NCI-H446 treated with DMSO at 0.1 percent for 48 hours (cell line): ENCODE results near the gene KRT79.

ENCODE experiments used
- DNase-seq: peaks from one replicate; lab custom pipeline; 2025; lab: John Stamatoyannopoulos, UW

Gene KRT79

DNA sequence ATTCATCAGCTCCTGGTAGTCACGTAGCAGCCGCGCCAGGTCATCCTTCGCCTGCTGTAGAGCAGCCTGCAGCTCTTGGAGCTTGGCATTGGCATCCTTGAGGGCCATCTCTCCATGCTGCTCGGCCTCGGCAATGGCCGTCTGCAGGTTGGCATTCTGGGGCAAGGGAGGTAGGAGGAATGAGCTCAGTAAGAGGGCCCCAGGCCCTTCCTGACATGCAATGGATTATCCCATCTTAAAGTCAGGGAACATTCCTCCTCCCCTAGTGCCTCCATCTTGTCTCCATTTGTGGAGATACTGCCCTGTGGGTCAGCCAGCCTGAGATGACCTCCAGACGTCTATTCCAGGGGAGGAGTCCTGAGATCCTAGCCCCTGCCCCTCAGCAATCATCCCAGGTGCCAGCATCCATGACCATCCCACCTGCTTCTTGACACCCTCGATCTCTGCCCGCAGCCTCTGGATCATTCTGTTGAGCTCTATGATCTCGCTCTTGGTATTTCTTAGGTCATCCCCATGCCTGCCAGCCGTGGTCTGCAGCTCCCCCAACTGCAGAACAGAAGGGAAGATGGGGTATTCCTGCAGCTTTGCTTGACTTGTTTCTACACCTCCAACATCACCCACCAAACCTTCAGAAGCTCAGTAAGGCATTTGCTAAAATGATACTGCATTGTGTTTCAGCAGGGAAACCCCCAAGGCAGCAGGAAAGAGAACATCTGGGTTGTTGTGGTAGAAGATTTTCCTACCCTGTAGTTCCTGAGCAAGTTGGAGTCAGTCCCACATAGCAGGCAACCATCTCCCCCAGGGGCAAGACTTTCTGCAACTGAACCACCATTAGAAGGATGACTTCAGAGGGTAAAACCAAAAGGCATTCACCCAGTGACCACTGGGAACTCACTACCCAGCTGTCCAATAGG lies 42.6 kb downstream of the KRT79 start:
- DNase-seq: no peak

DNA sequence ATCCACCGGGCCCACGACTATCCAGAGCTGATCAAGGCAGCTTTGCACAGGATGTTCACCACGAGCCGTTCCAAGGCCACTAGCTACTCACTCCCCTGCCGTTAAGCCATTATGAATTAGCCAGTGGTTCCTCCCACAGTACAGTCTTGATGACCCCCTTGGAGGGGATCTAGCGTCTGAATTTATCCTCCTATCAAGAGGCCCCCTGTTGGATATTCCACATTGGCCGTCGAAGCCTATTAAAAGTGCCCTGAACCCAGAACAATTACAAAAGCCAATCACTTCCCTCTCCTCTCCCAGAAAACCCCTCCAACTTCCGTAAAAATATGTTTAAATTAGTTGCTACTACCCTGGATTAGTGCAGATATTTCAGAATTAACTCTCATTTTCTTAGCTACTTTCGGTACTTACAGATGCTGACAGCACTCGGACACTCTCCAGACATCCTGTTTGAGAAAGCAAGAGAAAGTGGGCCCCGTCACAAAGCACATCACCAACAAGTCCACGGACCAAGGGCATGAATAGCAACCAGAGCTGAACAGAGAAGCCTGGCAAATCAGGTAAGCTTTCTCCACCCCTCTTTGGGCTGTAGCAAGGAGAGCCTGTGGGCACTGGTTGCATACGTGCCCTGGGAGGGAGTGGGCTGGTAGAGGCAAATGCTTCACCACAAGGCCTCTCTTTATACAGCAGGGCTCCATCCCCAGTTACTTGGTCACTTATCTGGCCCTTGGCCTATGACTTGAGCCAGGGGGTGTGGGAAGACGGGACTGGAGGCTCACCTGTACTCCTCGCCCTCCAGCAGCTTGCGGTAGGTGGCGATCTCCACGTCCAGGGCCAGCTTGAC lies 43.5 kb downstream of the KRT79 start:
- no peak for DNase-seq

DNA sequence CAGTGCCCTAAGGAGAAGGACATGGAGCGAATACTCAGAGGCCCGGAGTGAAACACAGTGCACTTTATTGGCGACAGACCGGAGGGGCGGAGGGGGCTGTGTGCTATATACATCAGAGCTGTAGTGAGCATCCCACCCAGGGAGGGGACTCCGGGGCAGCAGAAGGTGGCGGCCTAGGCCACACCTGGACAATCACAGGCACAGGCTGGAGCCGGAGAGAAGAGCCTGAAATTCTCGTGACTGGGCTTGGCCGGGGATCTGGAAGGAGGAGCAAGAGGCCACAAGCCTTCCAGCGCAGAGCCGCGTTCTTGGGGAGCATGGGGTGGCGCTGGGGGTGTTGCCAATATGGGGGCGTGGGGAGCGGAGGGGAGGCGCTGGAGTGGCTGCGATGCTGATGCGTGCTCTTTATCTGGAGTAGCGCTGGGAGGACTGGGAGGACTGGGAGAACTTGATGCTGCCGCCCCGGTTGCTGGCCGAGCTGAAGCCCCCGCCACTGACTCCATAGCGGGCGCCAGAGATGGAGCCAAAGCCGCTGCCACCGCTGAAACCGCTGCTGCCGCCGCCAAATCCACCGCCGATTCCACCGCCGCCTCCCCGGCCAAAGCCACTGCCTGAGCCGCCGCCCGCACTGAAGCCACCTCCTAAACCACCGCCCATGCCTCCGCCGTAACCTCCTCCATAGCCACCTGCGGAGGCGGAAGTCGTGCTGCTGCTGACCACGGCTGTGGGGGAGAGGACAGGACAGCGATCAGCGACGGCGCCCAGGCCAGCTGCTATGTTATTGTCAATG lies 44.3 kb downstream of the KRT79 start:
- no peak for DNase-seq

DNA sequence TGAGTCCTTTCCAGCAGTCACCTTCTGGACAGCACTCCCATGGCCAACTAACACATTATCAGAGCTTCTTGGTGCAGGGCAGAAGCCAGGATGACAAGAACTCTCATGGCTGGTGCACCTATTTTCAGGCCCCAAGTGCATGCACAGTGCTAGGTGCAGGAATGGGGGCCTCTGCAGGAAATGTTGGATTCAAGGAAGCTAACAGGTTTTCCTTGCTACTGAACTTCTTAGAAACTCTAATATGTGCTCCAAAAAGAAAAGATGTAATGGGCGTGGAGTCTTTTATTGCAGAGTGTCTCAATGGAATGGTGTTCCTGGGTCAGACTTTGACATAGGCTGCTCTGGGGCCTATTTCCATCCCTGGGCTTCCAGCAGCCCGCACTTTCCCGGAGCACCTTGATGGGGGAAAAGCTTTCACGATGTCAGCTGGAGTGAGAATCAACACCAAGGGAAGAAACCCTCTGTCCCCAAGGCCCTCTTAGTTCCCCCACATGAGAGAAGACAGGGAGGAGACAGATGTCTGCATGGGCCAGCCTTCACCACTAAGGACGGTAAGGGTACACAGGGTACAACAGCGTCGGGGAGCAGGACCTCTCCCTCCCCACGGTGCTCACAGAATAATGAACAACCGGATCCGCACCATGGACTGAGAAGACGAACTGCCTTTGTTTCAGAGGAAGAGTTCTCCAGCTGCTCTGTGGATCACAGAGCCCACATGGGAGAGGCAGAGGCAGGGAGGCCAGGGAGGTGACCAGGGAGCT lies 45.1 kb downstream of the KRT79 start:
- no peak for DNase-seq

DNA sequence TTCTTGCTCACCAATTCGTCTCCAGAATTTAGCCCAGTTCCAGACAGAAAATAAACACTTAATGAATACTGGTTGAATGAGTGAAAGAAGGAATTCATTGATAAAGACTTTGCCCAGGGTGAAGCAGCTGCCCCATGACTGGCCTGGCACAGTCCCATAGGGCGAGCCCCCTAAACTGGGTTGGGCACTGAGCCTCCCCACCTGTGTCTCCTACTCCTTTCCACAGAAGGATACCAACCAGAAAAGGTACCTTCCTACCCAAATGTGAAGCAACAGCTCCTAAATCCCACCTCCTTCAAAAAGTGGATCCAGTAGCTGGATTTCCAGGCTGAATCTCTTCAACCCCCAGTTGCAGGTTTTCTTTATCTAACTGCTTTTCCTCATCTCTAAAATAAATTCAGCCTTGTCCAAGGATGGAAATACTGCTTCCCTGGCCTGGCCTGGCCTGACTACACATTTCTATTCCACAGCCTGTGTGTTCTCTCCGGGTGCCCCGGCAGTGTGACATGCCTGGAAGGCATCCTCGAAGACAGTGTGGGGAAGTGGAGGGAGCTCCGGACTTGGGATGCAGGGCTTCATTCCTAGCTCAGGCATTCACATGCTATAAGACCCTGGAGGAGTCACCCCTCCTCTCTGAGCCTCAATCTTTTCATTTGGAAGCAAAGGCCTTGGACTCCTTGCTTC lies 45.8 kb downstream of the KRT79 start:
- DNase-seq: no peak

DNA sequence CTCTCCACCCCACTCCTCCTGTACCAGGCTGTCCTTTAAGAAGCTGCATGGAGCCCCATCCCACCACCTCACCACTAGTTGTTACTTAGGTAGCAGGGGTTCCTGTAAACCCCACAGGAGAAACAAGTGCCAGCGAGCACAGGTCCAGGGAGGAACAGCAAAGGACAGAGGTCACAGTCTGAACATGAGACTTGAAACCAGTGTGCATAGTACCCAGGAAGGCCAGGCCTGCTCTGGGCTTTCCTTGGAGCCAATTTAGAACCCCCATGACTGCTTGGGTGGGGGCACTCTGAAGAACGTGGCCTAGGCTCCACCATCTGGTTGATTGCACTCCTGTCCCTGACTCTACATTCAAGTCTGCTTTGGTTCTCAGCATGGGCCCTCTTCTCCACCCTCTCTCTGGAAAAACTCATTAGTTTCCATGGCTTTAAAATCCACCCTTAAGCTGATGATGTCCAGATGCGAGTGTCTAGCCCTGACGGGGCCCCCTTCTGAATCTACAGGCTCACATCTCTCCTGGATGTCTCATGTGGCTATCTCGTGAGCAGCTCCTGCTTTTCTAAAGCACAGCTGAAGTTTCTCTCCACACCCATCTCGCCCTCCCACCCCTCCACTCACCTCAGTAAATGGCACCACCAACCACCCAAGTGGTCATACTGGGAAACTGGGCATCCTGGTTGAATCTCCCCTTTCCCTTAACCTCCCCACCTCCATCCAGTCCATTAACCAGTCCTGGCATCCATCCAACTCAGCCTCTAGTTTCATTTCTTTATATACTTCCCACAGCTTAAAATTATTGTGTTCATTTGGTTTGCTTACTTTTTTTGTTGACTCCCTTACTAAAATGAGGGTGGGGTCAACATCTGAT lies 46.6 kb downstream of the KRT79 start:
- no peak for DNase-seq

DNA sequence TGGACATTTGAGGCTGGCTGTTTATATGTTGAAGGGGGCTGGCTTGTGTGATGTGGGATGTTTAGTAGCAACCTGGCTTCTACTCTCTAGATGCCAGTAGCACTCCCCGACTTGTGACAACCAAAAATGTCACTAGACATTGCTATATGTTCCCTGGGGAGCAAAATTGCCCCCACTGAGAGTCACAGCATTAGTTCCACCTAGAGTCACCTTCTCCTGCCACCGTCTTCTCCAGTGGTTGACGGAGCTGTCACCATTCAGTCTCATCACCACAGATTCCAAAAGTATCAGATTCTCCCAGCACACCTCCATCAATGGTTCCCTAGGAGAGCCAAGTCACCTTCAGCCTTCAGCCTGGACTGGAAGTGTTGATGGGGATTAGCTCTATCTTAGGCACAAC lies 49.2 kb downstream of the KRT79 start:
- no peak for DNase-seq

DNA sequence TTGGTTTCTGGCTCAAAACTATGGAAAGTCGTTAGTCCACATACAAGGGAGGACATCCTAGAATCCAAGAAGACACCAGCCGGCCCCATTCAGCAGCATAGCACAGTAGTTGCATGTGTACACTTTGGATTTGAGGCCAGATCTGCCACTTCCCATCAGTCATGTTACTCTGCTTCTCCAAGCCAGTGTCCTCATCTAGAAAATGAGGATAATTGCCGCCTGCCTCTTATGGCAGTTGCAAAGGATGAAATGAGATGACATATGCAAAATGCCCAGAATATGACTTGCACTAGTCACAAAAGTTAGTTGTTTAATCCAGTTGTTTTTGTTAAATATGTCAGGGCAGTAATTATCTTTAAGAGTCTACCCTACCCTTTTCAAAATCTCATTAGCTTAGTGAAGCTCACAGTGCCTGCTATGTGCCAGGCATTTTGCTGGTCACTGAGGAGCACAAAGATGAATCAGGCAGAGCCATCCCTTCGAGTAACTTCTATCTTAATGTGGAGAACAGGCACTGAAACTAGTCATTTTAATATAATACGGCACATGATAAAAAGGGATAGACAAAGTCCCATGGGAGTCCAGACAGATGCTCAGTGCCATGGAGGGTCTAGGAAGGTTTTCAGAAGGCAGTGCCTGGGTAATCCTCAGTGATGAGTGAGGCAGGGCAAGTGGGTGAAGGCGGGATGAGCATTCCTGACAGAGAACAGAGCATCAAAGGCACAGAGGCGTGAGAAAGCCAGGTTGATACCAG lies 50.4 kb downstream of the KRT79 start:
- DNase-seq: no peak

DNA sequence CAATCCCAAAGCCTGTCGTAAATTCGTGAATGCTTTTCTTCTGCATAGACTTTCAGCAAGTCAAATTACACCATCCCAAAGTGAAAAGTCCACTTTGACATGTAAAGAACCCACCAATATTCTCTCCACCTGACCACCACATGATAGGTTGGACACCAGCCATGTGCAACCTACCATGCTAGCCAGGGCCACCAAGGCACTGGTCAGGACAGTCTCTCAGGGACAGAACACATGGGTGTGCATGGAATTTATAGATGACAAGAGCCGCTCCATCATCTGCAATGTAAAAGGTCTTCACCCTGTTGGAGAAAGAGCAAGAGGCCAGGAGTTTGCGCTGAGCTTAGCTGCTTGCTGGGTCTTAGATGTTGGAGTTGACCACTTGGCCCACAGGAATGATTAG lies 51.6 kb downstream of the KRT79 start:
- no peak for DNase-seq

DNA sequence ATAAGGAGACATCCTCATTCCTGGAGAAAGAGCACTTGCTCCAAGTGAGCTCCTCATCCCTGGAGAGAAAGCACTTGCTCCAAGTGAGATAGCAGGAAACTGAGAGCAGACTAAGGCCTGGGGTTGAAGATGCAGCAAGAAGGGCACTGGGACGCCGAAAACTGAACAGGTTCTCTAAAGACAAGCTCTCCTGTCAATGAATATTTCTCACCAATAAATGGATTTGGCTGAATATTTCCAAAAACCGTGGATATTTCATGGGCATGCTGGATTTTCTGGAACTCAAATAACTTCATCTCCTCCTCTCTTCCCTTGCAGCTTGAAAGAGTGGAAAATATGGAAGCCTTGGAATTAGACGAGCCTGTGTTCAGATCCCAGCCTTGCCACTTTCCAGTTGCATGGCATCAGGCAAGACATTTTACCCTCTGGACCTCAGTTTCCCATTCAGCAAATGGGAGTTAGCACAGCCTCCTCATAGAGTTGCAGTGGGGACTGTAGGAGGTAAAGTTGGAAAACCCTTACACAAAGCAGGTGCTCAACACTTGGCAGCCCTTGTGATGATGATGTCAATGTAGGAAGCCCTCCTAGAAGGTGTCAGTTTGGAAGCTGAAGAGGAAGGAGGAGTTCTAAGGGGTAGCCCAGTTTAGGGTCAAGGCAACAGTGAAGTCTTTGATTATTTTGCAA lies 52.6 kb downstream of the KRT79 start:
- DNase-seq: no peak

DNA sequence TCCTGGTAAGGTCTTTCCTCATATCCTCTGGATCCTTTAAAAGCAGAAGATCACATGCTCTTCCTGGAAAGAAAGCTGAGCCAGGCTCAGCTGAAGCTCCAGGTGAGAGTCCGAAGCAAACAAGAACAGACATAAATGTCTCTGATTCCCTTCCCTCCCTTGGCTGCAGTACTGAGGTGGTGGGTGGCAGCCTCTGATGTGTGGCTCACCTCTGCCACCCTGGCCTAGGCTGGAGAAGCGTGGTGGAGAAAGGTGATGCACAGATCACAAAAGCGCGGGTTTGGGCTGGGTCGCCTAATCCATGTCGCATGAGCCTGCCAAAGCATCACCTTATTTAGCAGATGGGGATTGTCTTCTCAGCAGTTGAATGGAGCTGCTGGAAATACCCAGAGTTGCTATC lies 54.2 kb downstream of the KRT79 start:
- DNase-seq: no peak

DNA sequence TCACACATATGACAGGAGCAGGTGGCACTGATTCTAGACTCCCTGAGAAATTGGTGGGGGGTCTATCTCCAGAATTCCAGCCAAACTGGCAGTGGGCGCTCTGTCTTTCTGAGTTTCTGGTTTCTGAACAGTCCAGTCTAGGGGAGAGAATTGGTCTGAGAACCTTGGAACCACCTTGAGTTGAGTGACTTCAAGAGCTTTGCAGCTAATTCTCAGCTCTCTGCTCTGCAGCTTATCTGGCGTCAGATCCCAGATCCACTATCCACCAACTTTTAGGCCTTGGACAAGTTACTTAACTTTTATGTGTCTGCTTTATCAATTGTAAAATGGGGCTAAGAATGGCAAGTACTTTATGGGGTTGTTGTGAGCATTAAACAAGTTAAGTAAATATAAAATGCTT lies 55.3 kb downstream of the KRT79 start:
- no peak for DNase-seq

DNA sequence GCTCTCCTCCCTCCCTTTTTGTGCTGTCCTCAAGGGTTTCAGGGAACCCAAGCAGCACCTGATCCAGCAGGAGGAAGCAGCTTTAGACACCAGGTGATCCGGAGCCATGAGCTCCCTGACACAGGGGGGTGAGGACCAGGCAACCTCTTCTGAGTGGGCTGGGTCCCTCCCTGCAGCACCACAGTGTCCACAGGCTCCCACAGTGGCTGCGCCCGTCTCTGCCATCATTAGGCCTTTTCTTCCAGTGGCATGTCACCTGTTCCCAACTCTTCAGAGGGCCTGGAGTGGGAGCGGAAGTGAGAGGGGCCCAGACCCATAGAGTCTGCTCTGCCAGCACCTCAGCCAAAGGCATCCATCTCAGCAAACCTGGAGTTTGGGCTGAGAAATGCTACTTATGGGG lies 56.5 kb downstream of the KRT79 start:
- DNase-seq: no peak

DNA sequence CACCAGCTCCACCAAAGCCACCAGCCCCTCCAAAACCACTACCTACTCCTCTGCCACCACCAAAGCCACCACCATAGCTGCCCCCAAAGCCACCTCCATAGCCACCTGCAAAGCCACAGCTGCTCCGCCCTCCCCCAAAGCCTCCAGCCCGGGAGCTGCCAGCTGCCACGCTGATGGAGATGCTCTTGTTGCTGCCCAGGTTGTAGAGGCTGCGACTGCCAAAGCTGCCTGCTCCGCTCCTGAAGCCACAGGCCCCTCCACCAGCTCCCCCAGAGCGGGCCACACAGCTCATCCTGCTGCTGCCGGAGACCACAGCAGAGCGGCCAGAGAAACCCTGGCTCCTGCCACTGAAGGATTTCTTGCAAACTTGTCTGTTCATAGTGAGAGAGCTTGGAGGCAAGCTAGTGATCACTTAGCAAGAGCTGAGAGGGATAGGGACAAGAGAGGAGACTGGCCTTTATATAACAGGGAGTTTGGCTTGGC lies 57.2 kb downstream of the KRT79 start, which contains the start of gene KRT76:
Gene KRT76, minus strand, starts transcription at position 433 of the 483 bp plus-strand sequence. Its CDS starts 54 bp downstream, at position 379.
- no peak for DNase-seq

DNA sequence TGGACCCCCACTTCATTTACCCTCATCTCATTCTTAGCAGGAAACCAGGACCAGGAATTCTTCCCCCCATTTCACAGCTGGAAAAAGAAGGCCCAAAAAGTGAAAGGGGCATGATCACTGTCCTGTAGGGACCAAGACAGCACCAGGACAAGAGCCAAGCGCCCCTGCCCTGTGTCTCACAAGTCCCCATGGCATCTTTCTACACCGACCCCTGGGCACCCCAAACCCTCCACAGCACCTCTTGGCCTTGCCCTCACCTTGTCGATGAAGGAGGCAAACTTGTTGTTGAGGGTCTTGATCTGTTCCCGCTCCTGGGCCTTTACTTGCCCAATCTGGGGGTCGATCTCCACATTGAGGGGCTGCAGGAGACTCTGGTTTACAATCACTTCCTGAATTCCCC lies 57.7 kb downstream of the KRT79 start:
- no peak for DNase-seq

DNA sequence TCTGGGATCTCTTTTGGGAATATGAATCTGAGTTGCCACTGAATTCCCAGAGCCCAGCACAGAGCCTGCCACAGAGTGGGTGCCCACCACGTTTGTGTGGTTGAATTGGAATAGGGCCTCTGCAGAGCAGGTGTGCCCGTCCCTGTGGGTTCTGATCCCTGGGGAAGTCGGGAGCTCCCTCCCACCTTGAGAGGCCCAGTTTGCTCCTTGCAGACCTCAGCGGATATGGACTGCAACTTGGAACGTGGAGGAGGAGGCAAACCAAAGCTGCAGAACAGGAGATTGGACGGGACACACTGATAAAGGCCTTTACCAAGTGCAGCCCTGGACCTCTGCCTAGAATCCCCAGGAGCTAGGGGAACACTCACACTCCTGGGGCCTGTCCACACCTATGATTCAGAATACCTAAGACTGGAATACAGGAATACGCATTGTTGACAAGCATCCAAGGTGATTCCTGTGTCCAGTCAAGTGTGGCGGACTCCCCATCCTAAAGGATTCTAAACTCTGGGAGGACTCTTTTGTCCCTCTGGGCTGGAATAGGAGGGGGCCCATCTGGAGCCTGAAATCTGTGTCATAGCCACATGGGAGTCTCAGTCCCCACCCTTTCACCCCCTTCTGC lies 59.4 kb downstream of the KRT79 start:
- DNase-seq: no peak

DNA sequence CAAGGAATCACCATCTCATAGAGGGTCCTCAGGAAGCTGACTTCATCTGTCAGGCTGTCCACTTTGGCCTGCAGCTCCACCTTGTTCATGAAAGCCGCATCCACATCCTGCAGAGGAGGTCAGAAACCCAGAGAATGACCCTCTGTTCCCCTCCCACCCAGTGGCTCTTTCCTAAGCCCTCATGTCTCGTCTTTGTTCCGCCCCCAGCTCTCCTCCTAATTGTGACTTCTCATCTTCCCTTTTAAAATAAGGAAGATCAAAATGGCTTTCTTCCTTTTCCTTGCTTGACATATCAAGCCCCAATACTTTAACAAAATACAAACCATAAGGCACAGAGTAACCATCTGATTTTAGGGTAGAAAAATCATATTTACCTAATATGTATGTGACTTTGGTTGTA lies 61.3 kb downstream of the KRT79 start:
- no peak for DNase-seq

DNA sequence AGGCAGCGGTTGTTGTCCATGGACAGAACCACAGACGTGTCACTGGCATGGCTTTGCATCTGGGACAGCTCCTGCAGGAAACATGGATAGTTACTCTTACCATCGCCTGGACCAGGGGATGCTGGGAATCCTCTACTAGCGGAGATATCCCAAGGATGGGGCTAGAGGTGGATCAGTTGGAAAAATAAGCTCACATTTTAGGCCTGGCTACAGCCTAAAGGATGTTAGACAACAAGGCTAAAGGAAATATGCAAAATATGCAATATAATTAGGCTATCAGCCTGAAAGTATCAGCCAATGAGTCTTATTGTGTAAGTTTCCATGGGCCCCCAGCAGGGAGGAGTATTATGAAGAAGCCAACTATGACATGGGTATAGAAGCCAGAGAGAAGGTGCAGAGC lies 61.9 kb downstream of the KRT79 start:
- no peak for DNase-seq
